AG09319 (cell line): ENCODE results near the gene MEIS1.

Experiments
- DNase-seq: peaks from one replicate; pipeline ENCODE4 v3.0.0-alpha.2; 2010; ENCODE audit warnings: low read depth; ENCODE audit errors: extremely low read depth
- TF ChIP-seq, protein P1 (sequence below): IDR thresholded peaks from 2 replicates; pipeline ENCODE4 v1.5.1; 2011; ENCODE audit warnings: low read depth, mild to moderate bottlenecking, inconsistent platforms, low read length, moderate library complexity

Gene MEIS1

DNA sequence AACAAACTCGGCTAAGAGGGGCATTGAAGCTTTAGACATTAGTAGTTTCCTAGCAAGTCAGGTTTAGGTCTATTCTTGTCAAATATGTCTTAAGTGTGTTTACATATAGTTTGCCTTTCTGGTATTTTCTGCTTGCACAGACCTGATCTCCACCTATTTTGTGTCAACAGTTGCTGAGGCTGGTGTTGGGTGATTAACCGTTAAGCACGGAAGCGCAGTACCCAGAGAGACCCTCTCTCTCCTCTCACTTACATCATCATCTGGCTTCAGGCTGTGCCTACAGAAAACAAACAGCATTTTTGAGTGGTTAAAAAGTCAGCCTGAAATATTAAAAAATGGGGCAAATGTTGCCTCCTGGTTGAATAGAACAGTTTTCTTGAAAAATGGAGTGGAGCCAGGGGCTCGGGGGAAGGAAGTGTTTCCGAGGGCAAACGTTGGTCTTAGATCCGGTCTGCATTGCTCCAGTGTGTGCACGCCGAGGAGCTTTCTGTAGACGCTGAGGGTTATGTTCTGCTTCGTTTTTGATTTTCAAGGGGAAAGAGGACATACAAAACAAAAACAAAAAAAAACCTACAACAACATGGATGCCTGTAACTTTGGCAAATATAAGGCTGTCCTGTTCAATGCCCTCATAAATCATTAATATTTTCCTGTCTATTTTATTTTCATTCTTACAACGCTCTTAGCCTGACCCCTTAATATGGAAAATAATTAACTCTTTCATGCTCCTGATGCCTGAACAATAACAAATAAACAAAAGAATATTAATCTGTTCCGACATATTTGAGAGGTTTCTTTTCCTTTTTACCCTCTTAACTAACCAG, 120.8 kb downstream of the MEIS1 start:
- TF ChIP-seq, protein P1, sequence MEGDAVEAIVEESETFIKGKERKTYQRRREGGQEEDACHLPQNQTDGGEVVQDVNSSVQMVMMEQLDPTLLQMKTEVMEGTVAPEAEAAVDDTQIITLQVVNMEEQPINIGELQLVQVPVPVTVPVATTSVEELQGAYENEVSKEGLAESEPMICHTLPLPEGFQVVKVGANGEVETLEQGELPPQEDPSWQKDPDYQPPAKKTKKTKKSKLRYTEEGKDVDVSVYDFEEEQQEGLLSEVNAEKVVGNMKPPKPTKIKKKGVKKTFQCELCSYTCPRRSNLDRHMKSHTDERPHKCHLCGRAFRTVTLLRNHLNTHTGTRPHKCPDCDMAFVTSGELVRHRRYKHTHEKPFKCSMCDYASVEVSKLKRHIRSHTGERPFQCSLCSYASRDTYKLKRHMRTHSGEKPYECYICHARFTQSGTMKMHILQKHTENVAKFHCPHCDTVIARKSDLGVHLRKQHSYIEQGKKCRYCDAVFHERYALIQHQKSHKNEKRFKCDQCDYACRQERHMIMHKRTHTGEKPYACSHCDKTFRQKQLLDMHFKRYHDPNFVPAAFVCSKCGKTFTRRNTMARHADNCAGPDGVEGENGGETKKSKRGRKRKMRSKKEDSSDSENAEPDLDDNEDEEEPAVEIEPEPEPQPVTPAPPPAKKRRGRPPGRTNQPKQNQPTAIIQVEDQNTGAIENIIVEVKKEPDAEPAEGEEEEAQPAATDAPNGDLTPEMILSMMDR: no peak
- no peak for DNase-seq

DNA sequence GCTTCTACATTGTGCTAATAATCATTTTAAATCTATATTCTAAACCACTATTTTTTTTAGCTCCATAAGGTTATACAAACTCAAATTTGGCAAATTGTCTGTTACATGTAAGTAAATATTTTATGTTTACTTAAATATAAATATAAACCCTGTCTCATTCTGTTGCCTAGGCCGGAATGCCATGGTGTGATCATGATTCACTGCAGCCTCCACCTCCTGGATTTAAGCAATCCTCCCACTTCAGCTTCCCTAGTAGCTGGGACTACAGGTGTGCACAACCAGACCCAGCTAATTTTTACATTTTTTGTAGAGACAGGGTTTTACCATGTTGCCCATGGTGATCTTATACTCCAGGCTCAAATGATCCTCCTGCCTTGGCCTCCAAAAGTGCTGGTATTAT, 124.7 kb downstream of the MEIS1 start:
- no peak for DNase-seq
- TF ChIP-seq, protein P1: no peak

DNA sequence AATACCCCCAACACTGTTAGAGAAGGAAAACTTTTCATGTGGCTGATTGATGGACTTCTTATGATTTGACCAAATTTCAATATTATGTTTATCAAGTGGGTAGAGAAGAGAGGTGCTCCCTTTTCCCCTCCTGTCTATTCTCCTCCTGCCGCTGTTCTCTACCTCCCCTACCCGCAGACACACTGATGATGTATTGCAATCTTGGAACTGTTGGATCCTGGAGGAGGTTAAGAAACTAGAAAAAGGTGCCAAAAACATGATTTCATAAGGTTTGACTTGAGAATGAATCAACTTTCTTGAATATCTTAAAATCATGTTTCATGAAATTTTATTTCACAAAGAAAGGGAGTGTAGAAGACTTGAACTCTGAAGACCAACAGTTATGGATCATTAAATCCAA, 125.8 kb downstream of the MEIS1 start:
- TF ChIP-seq, protein P1: no peak
- DNase-seq: no peak

GRCh38 chr2:66561645-66562303, 126.8 kb downstream of the MEIS1 start:
- TF ChIP-seq, protein P1: no peak
- DNase-seq: no peak

- DNase-seq: no peak
- TF ChIP-seq, protein P1: no peak
Observed at GRCh38 chr2:66562304-66562685, 127.4 kb downstream of the MEIS1 start.

GRCh38 chr2:66563473-66563872, 128.5 kb downstream of the MEIS1 start:
- no peak for DNase-seq
- TF ChIP-seq, protein P1: no peak

DNA sequence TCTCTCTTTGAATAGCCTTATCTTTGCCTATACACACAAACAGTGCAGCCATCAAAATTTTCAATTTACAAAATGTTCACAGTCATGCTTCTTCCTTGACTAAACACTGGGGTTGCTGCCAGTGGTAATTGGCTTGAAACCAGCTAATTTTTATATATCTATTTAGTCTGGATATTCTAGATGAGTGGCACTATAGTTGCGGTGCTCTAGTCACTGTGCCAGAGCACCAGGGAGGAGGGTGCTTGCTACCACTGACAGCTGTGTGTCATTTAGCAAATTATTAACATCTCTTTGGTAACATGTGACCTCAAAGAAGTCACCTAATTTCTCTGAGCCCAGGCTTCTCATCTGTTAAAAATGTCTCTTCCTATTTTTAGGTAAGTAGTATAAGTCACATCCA, 130.4 kb downstream of the MEIS1 start:
- TF ChIP-seq, protein P1: no peak
- no peak for DNase-seq
